GM23338 (cell line): ENCODE results near the gene HP.

Experiments used
- CREB1 ChIP-seq: fragments of 250-450 bp; sonication (Bioruptor Pico); IDR thresholded peaks from 2 replicates; pipeline ENCODE4 v1.5.0; 2020; ENCODE audit warnings: low read depth, mild to moderate bottlenecking, moderate library complexity
- CTCF ChIP-seq, 2 experiments: fragments of 200-600 bp in 1 of 2; sonication (generic) in 1 of 2; conservative IDR thresholded peaks; 2 replicates each; pipeline versions ENCODE4 v1.5.1 to v1.6.1; 2016 to 2017; ENCODE audit warnings: antibody characterized with exemption in 2 of 2, low read depth in 2 of 2, mild to moderate bottlenecking in 2 of 2, moderate library complexity in 1 of 2
- ETS1 ChIP-seq: IDR thresholded peaks from 2 replicates; pipeline ENCODE4 v1.6.1; 2016; ENCODE audit warnings: antibody characterized with exemption
- EZH2 ChIP-seq: fragments of 200-600 bp; sonication (generic); IDR thresholded peaks from one replicate; pipeline ENCODE4 v1.8.0; 2017; ENCODE audit warnings: antibody characterized with exemption, mild to moderate bottlenecking, low read depth; ENCODE audit not compliant: unreplicated experiment
- EZH2phosphoT487 ChIP-seq: fragments of 200-600 bp; sonication (generic); IDR thresholded peaks from one replicate; pipeline ENCODE4 v1.8.1; 2018; ENCODE audit warnings: antibody characterized with exemption; ENCODE audit not compliant: unreplicated experiment
- JUNB ChIP-seq: IDR thresholded peaks from one replicate; pipeline ENCODE4 v1.6.1; 2016; ENCODE audit warnings: antibody characterized with exemption; ENCODE audit not compliant: unreplicated experiment
- NANOG ChIP-seq: IDR thresholded peaks from 2 replicates; pipeline ENCODE4 v1.6.1; 2016; ENCODE audit warnings: antibody characterized with exemption, borderline replicate concordance
- POLR2AphosphoS5 ChIP-seq: IDR thresholded peaks from 2 replicates; pipeline ENCODE4 v1.6.1; 2016; ENCODE audit warnings: antibody characterized with exemption, low read depth
- REST ChIP-seq: IDR thresholded peaks from one replicate; pipeline ENCODE4 v1.6.1; 2018; ENCODE audit warnings: antibody characterized with exemption; ENCODE audit not compliant: unreplicated experiment
- STAT1 ChIP-seq: IDR thresholded peaks from one replicate; pipeline ENCODE4 v1.6.1; 2016; ENCODE audit warnings: antibody characterized with exemption; ENCODE audit not compliant: unreplicated experiment
- ZNF114 ChIP-seq: fragments of 250-450 bp; sonication (Bioruptor Pico); IDR thresholded peaks from 2 replicates; pipeline ENCODE4 v1.5.0; 2020; ENCODE audit warnings: mild to moderate bottlenecking, moderate library complexity
- ZNF331 ChIP-seq: fragments of 250-450 bp; sonication (Bioruptor Pico); IDR thresholded peaks from 2 replicates; pipeline ENCODE4 v1.5.0; 2020; ENCODE audit warnings: low read depth, mild to moderate bottlenecking, moderate library complexity

GRCh38 chr16:72104905-72105304 is 50.6 kb downstream of the HP start:
- TF ChIP-seq EZH2: no peak
- no peak for TF ChIP-seq REST
- TF ChIP-seq EZH2phosphoT487: no peak
- no peak for TF ChIP-seq CTCF (conservative IDR thresholded peaks at IDR 0.05; ENCODE audit: low read depth in 2 of 2)
- TF ChIP-seq POLR2AphosphoS5: no peak
- TF ChIP-seq ZNF114 (CRISPR knock-in tag): no peak
- no peak for TF ChIP-seq CREB1 (CRISPR knock-in tag)
- no peak for TF ChIP-seq ZNF331 (CRISPR knock-in tag)
- no peak for TF ChIP-seq NANOG
- no peak for TF ChIP-seq JUNB
- TF ChIP-seq ETS1: no peak
- no peak for TF ChIP-seq STAT1
